K562 (cell line): ENCODE measurements around the gene STAT6.

Experiments
- CCNT2 ChIP-seq: IDR thresholded peaks from 2 replicates; pipeline ENCODE4 v1.6.1; 2011; ENCODE audit warnings: borderline replicate concordance, low read depth, mild to moderate bottlenecking, moderate library complexity, mixed read lengths, low read length; ENCODE audit not compliant: insufficient read length; ENCODE audit errors: extremely low read depth
- CREB3L1 ChIP-seq: fragments of 450-650 bp; IDR thresholded peaks from 2 replicates; pipeline ENCODE4 v1.6.1; 2014; ENCODE audit warnings: low read depth, mild to moderate bottlenecking, moderate library complexity, borderline replicate concordance
- RBM25 ChIP-seq: fragments of 200-400 bp; formaldehyde crosslinking; IDR thresholded peaks from 2 replicates; pipeline ENCODE4 v1.6.1; 2018; ENCODE audit warnings: low read length, low read depth, moderate library complexity; ENCODE audit not compliant: severe bottlenecking
- RNF2 ChIP-seq: sonication (generic); IDR thresholded peaks from 2 replicates; pipeline ENCODE4 v1.6.1; 2016
- ZBTB17 ChIP-seq: fragments of 450-650 bp; formaldehyde crosslinking; IDR thresholded peaks from 2 replicates; pipeline ENCODE4 v1.4.0; 2020; ENCODE audit warnings: mild to moderate bottlenecking
- ZEB2 ChIP-seq: fragments of 450-650 bp; IDR thresholded peaks from 2 replicates; pipeline ENCODE4 v1.6.1; 2016
- TF ChIP-seq, protein P1 (sequence below), 3 experiments: IDR thresholded peaks in 2 of 3; conservative IDR thresholded peaks in 1 of 3; 2 replicates each; pipeline ENCODE4 v1.5.1; 2011 to 2012; ENCODE audit warnings: low read length in 3 of 3, mild to moderate bottlenecking in 3 of 3, control low read depth in 2 of 3, improper control_type of control experiment in 1 of 3, inconsistent platforms in 1 of 3, low read depth in 1 of 3, mixed read lengths in 1 of 3, moderate library complexity in 1 of 3; ENCODE audit not compliant: insufficient read depth in 2 of 3
- TF ChIP-seq, protein P2 (sequence below): sonication (generic); formaldehyde crosslinking; IDR thresholded peaks from 2 replicates; pipeline ENCODE4 v1.8.1; 2023; ENCODE audit warnings: mild to moderate bottlenecking, missing genetic modification reagents
- TF ChIP-seq, protein P3 (sequence below): sonication (generic); formaldehyde crosslinking; IDR thresholded peaks from 2 replicates; pipeline ENCODE4 v1.8.1; 2023; ENCODE audit warnings: mild to moderate bottlenecking, missing genetic modification reagents, moderate library complexity

GRCh38 chr12:57138526-57139272 is 27.5 kb upstream of the STAT6 start:
- TF ChIP-seq RNF2, result no peak
- TF ChIP-seq CCNT2, result no peak
- TF ChIP-seq ZBTB17 (CRISPR knock-in tag), result no peak
- TF ChIP-seq ZEB2, result no peak
- no peak for TF ChIP-seq CREB3L1
- TF ChIP-seq, protein P1, sequence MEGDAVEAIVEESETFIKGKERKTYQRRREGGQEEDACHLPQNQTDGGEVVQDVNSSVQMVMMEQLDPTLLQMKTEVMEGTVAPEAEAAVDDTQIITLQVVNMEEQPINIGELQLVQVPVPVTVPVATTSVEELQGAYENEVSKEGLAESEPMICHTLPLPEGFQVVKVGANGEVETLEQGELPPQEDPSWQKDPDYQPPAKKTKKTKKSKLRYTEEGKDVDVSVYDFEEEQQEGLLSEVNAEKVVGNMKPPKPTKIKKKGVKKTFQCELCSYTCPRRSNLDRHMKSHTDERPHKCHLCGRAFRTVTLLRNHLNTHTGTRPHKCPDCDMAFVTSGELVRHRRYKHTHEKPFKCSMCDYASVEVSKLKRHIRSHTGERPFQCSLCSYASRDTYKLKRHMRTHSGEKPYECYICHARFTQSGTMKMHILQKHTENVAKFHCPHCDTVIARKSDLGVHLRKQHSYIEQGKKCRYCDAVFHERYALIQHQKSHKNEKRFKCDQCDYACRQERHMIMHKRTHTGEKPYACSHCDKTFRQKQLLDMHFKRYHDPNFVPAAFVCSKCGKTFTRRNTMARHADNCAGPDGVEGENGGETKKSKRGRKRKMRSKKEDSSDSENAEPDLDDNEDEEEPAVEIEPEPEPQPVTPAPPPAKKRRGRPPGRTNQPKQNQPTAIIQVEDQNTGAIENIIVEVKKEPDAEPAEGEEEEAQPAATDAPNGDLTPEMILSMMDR (IDR thresholded peaks at IDR 0.05 in 2 of 3, conservative IDR thresholded peaks at IDR 0.05 in 1 of 3; ENCODE audit: insufficient read depth in 2 of 3, low read depth in 1 of 3, low read length in 3 of 3), result no peak
- TF ChIP-seq, protein P2, sequence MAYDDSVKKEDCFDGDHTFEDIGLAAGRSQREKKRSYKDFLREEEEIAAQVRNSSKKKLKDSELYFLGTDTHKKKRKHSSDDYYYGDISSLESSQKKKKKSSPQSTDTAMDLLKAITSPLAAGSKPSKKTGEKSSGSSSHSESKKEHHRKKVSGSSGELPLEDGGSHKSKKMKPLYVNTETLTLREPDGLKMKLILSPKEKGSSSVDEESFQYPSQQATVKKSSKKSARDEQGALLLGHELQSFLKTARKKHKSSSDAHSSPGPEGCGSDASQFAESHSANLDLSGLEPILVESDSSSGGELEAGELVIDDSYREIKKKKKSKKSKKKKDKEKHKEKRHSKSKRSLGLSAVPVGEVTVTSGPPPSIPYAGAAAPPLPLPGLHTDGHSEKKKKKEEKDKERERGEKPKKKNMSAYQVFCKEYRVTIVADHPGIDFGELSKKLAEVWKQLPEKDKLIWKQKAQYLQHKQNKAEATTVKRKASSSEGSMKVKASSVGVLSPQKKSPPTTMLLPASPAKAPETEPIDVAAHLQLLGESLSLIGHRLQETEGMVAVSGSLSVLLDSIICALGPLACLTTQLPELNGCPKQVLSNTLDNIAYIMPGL (CRISPR knock-in tag), result no peak
- TF ChIP-seq, protein P3, sequence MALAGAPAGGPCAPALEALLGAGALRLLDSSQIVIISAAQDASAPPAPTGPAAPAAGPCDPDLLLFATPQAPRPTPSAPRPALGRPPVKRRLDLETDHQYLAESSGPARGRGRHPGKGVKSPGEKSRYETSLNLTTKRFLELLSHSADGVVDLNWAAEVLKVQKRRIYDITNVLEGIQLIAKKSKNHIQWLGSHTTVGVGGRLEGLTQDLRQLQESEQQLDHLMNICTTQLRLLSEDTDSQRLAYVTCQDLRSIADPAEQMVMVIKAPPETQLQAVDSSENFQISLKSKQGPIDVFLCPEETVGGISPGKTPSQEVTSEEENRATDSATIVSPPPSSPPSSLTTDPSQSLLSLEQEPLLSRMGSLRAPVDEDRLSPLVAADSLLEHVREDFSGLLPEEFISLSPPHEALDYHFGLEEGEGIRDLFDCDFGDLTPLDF (CRISPR knock-in tag), result no peak
- no peak for TF ChIP-seq RBM25
